ENCODE results near the gene FYN.

GRCh38 chr6:111800259-111800765 is 72.9 kb downstream of the FYN start:
- TF ChIP-seq CTCF (conservative IDR thresholded peaks at IDR 0.05; ENCODE audit: low read depth, low read length): no peak
- no peak for TF ChIP-seq POLR2A (IDR thresholded peaks at IDR 0.05; ENCODE audit: low read depth, low read length)
- no peak for TF ChIP-seq RFX5 (IDR thresholded peaks at IDR 0.05; ENCODE audit: low read depth, low read length)
- no peak for TF ChIP-seq NFE2L2 (IDR thresholded peaks at IDR 0.05; ENCODE audit: low read depth, low read length)
- TF ChIP-seq, protein P1, sequence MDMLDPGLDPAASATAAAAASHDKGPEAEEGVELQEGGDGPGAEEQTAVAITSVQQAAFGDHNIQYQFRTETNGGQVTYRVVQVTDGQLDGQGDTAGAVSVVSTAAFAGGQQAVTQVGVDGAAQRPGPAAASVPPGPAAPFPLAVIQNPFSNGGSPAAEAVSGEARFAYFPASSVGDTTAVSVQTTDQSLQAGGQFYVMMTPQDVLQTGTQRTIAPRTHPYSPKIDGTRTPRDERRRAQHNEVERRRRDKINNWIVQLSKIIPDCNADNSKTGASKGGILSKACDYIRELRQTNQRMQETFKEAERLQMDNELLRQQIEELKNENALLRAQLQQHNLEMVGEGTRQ (IDR thresholded peaks at IDR 0.05; ENCODE audit: low read depth, low read length): no peak
- TF ChIP-seq MAZ (IDR thresholded peaks at IDR 0.05; ENCODE audit: borderline replicate concordance, low read depth, low read length): no peak
- TF ChIP-seq CEBPB (IDR thresholded peaks at IDR 0.05; ENCODE audit: low read depth, low read length): no peak
- no peak for TF ChIP-seq CHD1 (IDR thresholded peaks at IDR 0.05; ENCODE audit: low read depth, low read length)
- TF ChIP-seq RAD21 (IDR thresholded peaks at IDR 0.05; ENCODE audit: low read length): no peak
- no peak for TF ChIP-seq FOS (IDR thresholded peaks at IDR 0.05; ENCODE audit: low read depth, low read length)
- TF ChIP-seq SMC3 (IDR thresholded peaks at IDR 0.05; ENCODE audit: low read depth, low read length): no peak
- no peak for TF ChIP-seq MXI1 (IDR thresholded peaks at IDR 0.05; ENCODE audit: borderline replicate concordance, low read depth, low read length)
- no peak for TF ChIP-seq RCOR1 (IDR thresholded peaks at IDR 0.05; ENCODE audit: insufficient replicate concordance, low read length)
- no peak for TF ChIP-seq ELK1 (IDR thresholded peaks at IDR 0.05; ENCODE audit: borderline replicate concordance, low read depth, low read length)

Data from IMR-90 (cell line).